NCI-H774 (cell line): Measurements from ENCODE around the gene SUV39H2.
"Not testable (repeated sequence)": the region's sequence is repeated elsewhere in the genome, so short reads cannot be mapped to it uniquely, and the experiment has no call there.

Experiments
- DNase-seq: peaks from one replicate; lab custom pipeline; 2025; lab: John Stamatoyannopoulos, UW

The SUV39H2 gene

GRCh38 chr10:14876764-14877163, 1.9 kb upstream of the SUV39H2 start:
- DNase-seq = no peak

GRCh38 chr10:14879124-14879927, 660 bp downstream of the SUV39H2 start:
- DNase-seq = no peak

- DNase-seq = no peak
These were observed 1.2 kb downstream of the SUV39H2 start for GRCh38 chr10:14879928-14880193.

- DNase-seq = no peak
These were observed 1.6 kb downstream of the SUV39H2 start for GRCh38 chr10:14880229-14880628.

GRCh38 chr10:14884082-14884481, 5.4 kb downstream of the SUV39H2 start:
- no peak for DNase-seq

GRCh38 chr10:14889318-14889717, 10.7 kb downstream of the SUV39H2 start:
- DNase-seq = no peak

GRCh38 chr10:14891151-14891550, 12.5 kb downstream of the SUV39H2 start:
- no peak for DNase-seq

GRCh38 chr10:14904316-14904732, 25.7 kb downstream of the SUV39H2 start:
- no peak for DNase-seq

GRCh38 chr10:14904864-14905263, 26.2 kb downstream of the SUV39H2 start:
- DNase-seq = no peak

GRCh38 chr10:14905890-14906289, 27.2 kb downstream of the SUV39H2 start:
- DNase-seq = no peak

- DNase-seq = no peak
These were observed 28.1 kb downstream of the SUV39H2 start for GRCh38 chr10:14906765-14907164.

GRCh38 chr10:14907591-14907990, 28.9 kb downstream of the SUV39H2 start:
- not testable (repeated sequence) for DNase-seq

- no peak for DNase-seq
These were observed 30.4 kb downstream of the SUV39H2 start for GRCh38 chr10:14909101-14909500.

GRCh38 chr10:14910953-14911352, 32.3 kb downstream of the SUV39H2 start:
- no peak for DNase-seq

- DNase-seq = no peak
These were observed 33.1 kb downstream of the SUV39H2 start for GRCh38 chr10:14911801-14912200.

- no peak for DNase-seq
These were observed 37.9 kb downstream of the SUV39H2 start for GRCh38 chr10:14916600-14916999.

- no peak for DNase-seq
These were observed 39.2 kb downstream of the SUV39H2 start for GRCh38 chr10:14917827-14918226.

GRCh38 chr10:14918964-14919363, 40.3 kb downstream of the SUV39H2 start:
- DNase-seq = no peak

- no peak for DNase-seq
These were observed 45.3 kb downstream of the SUV39H2 start for GRCh38 chr10:14924013-14924412.

- no peak for DNase-seq
These were observed 46.6 kb downstream of the SUV39H2 start for GRCh38 chr10:14925268-14925667.

- peak; percentile 79 for DNase-seq
These were observed 47.4 kb downstream of the SUV39H2 start for GRCh38 chr10:14926061-14926470.

GRCh38 chr10:14926722-14927416, 48.2 kb downstream of the SUV39H2 start:
- DNase-seq = no peak

GRCh38 chr10:14930610-14931009, 51.9 kb downstream of the SUV39H2 start:
- DNase-seq = no peak

GRCh38 chr10:14936584-14936983, 57.9 kb downstream of the SUV39H2 start:
- no peak for DNase-seq
